GM12875 (cell line): ENCODE results near the gene MPND.
A peak's percentile ranks its signal among the peaks of the same experiment; 100 is the strongest.

Source experiments
- H3K4me3 ChIP-seq: one replicate; pipeline ENCODE4 v1.5.1; 2011; ENCODE audit warnings: low read depth, low read length, control low read depth
- CTCF ChIP-seq: IDR thresholded peaks from 2 replicates; pipeline ENCODE4 v1.5.1; 2011; ENCODE audit warnings: low read depth, mild to moderate bottlenecking, control low read depth, inconsistent platforms, low read length, moderate library complexity, borderline replicate concordance; ENCODE audit not compliant: insufficient read depth

The MPND gene

GRCh38 chr19:4350726-4351125 is 7.4 kb downstream of the MPND start:
- H3K4me3 ChIP-seq: no peak overlapping the region
- no peak for TF ChIP-seq CTCF

GRCh38 chr19:4352701-4353121 is 9.3 kb downstream of the MPND start:
- H3K4me3 ChIP-seq: no peak overlapping the region
- TF ChIP-seq CTCF: peak; percentile 82

GRCh38 chr19:4354282-4354681 is 10.9 kb downstream of the MPND start:
- H3K4me3 ChIP-seq: no peak overlapping the region
- TF ChIP-seq CTCF: no peak

GRCh38 chr19:4354897-4355296 is 11.5 kb downstream of the MPND start:
- H3K4me3 ChIP-seq: no peak overlapping the region
- no peak for TF ChIP-seq CTCF

GRCh38 chr19:4357095-4357797 is 13.9 kb downstream of the MPND start:
- H3K4me3 ChIP-seq: no peak overlapping the region
- TF ChIP-seq CTCF: no peak

GRCh38 chr19:4357921-4358326 is 14.6 kb downstream of the MPND start:
- H3K4me3 ChIP-seq: no peak overlapping the region

More at GRCh38 chr19:4357921-4358326, 14.6 kb downstream of the MPND start:
- TF ChIP-seq CTCF: no peak
